ENCODE measurements around the gene ARHGAP32. TPM values are rescaled to one million over a fixed set of nuclear protein-coding genes. Genes with fewer than 3 reads are reported as not detected.
"Not testable (repeated sequence)": the region's sequence is repeated elsewhere in the genome, so short reads cannot be mapped to it uniquely, and the experiment has no call there.

ARHGAP32 gene
- total and polyA plus RNA-seq, 2 donors (not counting 1 experiment from before 2014, with no cell fraction given) = 4.0 to 9.6 TPM

DNA sequence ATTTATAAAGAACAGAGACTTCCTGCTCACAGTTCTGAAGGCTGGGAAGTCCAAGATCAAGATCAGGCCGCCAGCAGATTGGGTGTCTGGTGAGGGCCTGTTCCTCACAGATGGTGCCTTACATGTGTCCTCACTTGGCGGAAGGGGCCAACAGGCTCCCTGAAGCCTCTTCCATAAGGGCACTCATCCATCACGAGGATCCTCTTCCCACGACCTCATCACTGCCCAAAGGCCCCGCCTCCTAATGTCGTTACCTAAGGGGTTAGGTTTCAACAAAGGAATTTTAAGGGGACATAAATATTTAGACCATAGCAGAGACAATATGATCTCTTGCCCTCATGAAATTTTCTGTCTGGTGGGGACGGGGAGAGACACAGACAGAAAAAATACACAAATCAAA, 268.0 kb downstream of the ARHGAP32 start:
- no peaks in the 10 kb centered on the region for H3K27me3 ChIP-seq (ENCODE audit: control insufficient read depth, insufficient read depth, low read length)

DNA sequence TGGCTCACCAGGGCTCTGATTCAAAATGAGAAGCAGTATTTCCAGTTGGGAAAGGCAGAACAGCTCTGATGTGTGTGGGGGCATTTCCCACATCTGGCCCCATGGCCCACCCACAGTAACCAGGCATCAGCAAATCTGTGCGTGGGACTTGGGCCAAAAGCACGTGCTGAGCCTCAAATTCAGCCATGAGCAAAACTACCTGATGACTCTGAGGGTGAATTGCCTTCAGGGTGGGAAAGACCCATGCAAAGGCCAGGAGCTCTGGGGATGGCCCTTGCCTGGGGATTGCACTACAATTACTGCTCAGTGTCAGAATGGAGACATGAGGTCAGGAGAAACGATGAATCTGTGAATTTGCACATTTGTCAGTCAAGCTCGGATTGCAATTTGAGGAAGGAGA, 270.3 kb downstream of the ARHGAP32 start:
- Histone ChIP-seq H4K20me1 (ENCODE audit: control insufficient read depth, extremely low read depth, insufficient read depth, low read length) (no peaks in the 10 kb centered on the region), H3K36me3 (ENCODE audit: control insufficient read depth, insufficient read depth, low read length) (no peaks in the 10 kb centered on the region), H3K4me2 (ENCODE audit: extremely low read depth, insufficient read depth, low read length) (no peak overlapping the region), H3K4me1 (ENCODE audit: control insufficient read depth, extremely low read depth, insufficient read depth, low read length) (no peaks in the 10 kb centered on the region), H3K27ac (ENCODE audit: insufficient read depth, low read length) (no peak overlapping the region), H3K9me3 (ENCODE audit: control insufficient read depth, insufficient read depth, low read depth, low read length) (no peaks in the 10 kb centered on the region), H3K79me2 (ENCODE audit: control insufficient read depth, insufficient read depth, low read length) (no peaks in the 10 kb centered on the region), H3K27me3 (ENCODE audit: control insufficient read depth, insufficient read depth, low read length) (no peaks in the 10 kb centered on the region), H3K9ac (ENCODE audit: insufficient read depth, low read length) (no peak overlapping the region), H3K4me3 (replicated peaks in 1 of 4; ENCODE audit: control extremely low read depth in 1 of 4, insufficient read depth in 1 of 4, low read depth in 3 of 4, low read length in 4 of 4) (no peak overlapping the region), H2AFZ (ENCODE audit: low read length) (no peak overlapping the region)
- DNase-seq (ENCODE audit: low read depth in 2 of 2) = no peak
- TF ChIP-seq, protein P1, sequence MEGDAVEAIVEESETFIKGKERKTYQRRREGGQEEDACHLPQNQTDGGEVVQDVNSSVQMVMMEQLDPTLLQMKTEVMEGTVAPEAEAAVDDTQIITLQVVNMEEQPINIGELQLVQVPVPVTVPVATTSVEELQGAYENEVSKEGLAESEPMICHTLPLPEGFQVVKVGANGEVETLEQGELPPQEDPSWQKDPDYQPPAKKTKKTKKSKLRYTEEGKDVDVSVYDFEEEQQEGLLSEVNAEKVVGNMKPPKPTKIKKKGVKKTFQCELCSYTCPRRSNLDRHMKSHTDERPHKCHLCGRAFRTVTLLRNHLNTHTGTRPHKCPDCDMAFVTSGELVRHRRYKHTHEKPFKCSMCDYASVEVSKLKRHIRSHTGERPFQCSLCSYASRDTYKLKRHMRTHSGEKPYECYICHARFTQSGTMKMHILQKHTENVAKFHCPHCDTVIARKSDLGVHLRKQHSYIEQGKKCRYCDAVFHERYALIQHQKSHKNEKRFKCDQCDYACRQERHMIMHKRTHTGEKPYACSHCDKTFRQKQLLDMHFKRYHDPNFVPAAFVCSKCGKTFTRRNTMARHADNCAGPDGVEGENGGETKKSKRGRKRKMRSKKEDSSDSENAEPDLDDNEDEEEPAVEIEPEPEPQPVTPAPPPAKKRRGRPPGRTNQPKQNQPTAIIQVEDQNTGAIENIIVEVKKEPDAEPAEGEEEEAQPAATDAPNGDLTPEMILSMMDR (conservative IDR thresholded peaks at IDR 0.05 in 1 of 2, IDR thresholded peaks at IDR 0.05 in 1 of 2; ENCODE audit: low read depth in 1 of 2, low read length in 2 of 2) = no peak
- TF ChIP-seq EZH2 (IDR thresholded peaks at IDR 0.05; ENCODE audit: low read length, missing control alignments) = no peak

More for the DNA sequence above, 268.0 kb downstream of the ARHGAP32 start:
- H3K36me3 ChIP-seq (ENCODE audit: control insufficient read depth, insufficient read depth, low read length) = no peaks in the 10 kb centered on the region
- H3K27ac ChIP-seq (ENCODE audit: insufficient read depth, low read length) = no peak overlapping the region
- no peak overlapping the region for H2AFZ ChIP-seq (ENCODE audit: low read length)
- no peak overlapping the region for H3K9ac ChIP-seq (ENCODE audit: insufficient read depth, low read length)
- TF ChIP-seq, protein P1 (conservative IDR thresholded peaks at IDR 0.05 in 1 of 2, IDR thresholded peaks at IDR 0.05 in 1 of 2; ENCODE audit: low read depth in 1 of 2, low read length in 2 of 2) = no peak
- TF ChIP-seq EZH2 (IDR thresholded peaks at IDR 0.05; ENCODE audit: low read length, missing control alignments) = no peak
- DNase-seq (ENCODE audit: low read depth in 2 of 2) = no peak
- no peaks in the 10 kb centered on the region for H3K4me1 ChIP-seq (ENCODE audit: control insufficient read depth, extremely low read depth, insufficient read depth, low read length)
- no peaks in the 10 kb centered on the region for H3K79me2 ChIP-seq (ENCODE audit: control insufficient read depth, insufficient read depth, low read length)
- no peak overlapping the region for H3K4me3 ChIP-seq (replicated peaks in 1 of 4; ENCODE audit: control extremely low read depth in 1 of 4, insufficient read depth in 1 of 4, low read depth in 3 of 4, low read length in 4 of 4)
- no peaks in the 10 kb centered on the region for H4K20me1 ChIP-seq (ENCODE audit: control insufficient read depth, extremely low read depth, insufficient read depth, low read length)
- no peak overlapping the region for H3K4me2 ChIP-seq (ENCODE audit: extremely low read depth, insufficient read depth, low read length)
- H3K9me3 ChIP-seq (ENCODE audit: control insufficient read depth, insufficient read depth, low read depth, low read length) = no peaks in the 10 kb centered on the region

DNA sequence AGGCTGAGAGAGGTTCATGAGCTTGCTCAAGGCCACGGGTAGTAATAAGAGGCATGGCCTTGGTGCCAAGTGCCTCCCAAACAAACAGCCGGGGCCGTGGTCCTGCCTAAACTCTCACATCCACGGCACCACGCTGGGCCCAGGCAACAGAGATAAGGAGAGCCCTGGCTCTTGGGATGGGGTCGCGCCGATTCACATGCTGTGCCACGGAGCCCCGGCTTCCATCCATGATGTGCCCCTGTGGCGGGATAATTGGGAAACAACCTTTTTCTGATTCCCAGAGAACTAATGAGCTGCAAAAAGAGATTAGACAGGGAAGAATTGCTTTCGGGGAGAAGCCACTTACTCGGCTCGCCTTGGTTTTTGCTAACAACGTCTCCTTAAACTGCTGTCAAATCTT, 271.5 kb downstream of the ARHGAP32 start:
- H3K79me2 ChIP-seq (ENCODE audit: control insufficient read depth, insufficient read depth, low read length) = no peaks in the 10 kb centered on the region
- H3K9ac ChIP-seq (ENCODE audit: insufficient read depth, low read length) = no peak overlapping the region
- H3K9me3 ChIP-seq (ENCODE audit: control insufficient read depth, insufficient read depth, low read depth, low read length) = no peaks in the 10 kb centered on the region
- DNase-seq (ENCODE audit: low read depth in 2 of 2) = no peak
- no peaks in the 10 kb centered on the region for H3K4me1 ChIP-seq (ENCODE audit: control insufficient read depth, extremely low read depth, insufficient read depth, low read length)
- H3K36me3 ChIP-seq (ENCODE audit: control insufficient read depth, insufficient read depth, low read length) = no peaks in the 10 kb centered on the region
- H3K4me2 ChIP-seq (ENCODE audit: extremely low read depth, insufficient read depth, low read length) = no peak overlapping the region
- TF ChIP-seq, protein P1 (conservative IDR thresholded peaks at IDR 0.05 in 1 of 2, IDR thresholded peaks at IDR 0.05 in 1 of 2; ENCODE audit: low read depth in 1 of 2, low read length in 2 of 2) = no peak
- no peak overlapping the region for H3K4me3 ChIP-seq (replicated peaks in 1 of 4; ENCODE audit: control extremely low read depth in 1 of 4, insufficient read depth in 1 of 4, low read depth in 3 of 4, low read length in 4 of 4)
- no peak overlapping the region for H2AFZ ChIP-seq (ENCODE audit: low read length)
- no peak overlapping the region for H3K27ac ChIP-seq (ENCODE audit: insufficient read depth, low read length)
- no peaks in the 10 kb centered on the region for H3K27me3 ChIP-seq (ENCODE audit: control insufficient read depth, insufficient read depth, low read length)
- H4K20me1 ChIP-seq (ENCODE audit: control insufficient read depth, extremely low read depth, insufficient read depth, low read length) = no peaks in the 10 kb centered on the region

DNA sequence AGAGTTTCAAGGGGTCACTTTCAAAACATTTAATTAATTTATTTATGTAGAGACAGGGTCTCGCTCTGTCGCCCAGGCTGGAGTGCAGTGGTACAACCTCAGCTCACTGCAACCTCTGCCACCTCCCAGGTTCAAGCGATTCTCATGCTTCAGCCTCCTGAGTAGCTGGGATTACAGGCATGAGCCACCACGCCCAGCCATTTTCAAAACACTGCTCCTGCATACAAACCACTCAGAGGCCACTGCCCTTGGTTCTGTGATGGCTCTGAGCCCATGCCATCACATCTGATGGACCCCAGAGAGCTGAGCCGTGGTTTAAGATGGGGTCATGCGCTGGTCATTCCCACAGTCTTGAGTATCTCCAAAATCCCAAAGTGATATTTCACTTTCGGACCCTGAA, 272.5 kb downstream of the ARHGAP32 start:
- not testable (repeated sequence) for H3K4me2 ChIP-seq (ENCODE audit: extremely low read depth, insufficient read depth, low read length); H3K27ac ChIP-seq (ENCODE audit: insufficient read depth, low read length); H3K4me1 ChIP-seq (ENCODE audit: control insufficient read depth, extremely low read depth, insufficient read depth, low read length); H3K79me2 ChIP-seq (ENCODE audit: control insufficient read depth, insufficient read depth, low read length); H4K20me1 ChIP-seq (ENCODE audit: control insufficient read depth, extremely low read depth, insufficient read depth, low read length); H3K36me3 ChIP-seq (ENCODE audit: control insufficient read depth, insufficient read depth, low read length); H3K9ac ChIP-seq (ENCODE audit: insufficient read depth, low read length); H2AFZ ChIP-seq (ENCODE audit: low read length); H3K9me3 ChIP-seq (ENCODE audit: control insufficient read depth, insufficient read depth, low read depth, low read length); DNase-seq (ENCODE audit: low read depth in 2 of 2); H3K4me3 ChIP-seq (replicated peaks in 1 of 4; ENCODE audit: control extremely low read depth in 1 of 4, insufficient read depth in 1 of 4, low read depth in 3 of 4, low read length in 4 of 4); H3K27me3 ChIP-seq (ENCODE audit: control insufficient read depth, insufficient read depth, low read length)

Measured in fibroblast of lung (primary cell).